K562 (cell line): ENCODE data around the gene KYAT1. TPM values are rescaled to one million over a fixed set of nuclear protein-coding genes. Genes with fewer than 3 reads are reported as not detected.

Experiments
- BHLHE40 ChIP-seq: IDR thresholded peaks from 2 replicates; pipeline ENCODE4 v1.6.1; 2011; ENCODE audit warnings: low read length, improper control_type of control experiment
- CBFA2T3 ChIP-seq: fragments of 450-650 bp; IDR thresholded peaks from 2 replicates; pipeline ENCODE4 v1.6.1; 2017
- DACH1 ChIP-seq: fragments of 450-650 bp; IDR thresholded peaks from 2 replicates; pipeline ENCODE4 v1.6.1; 2018; ENCODE audit not compliant: partially characterized antibody
- EGR1 ChIP-seq: fragments of 450-650 bp; conservative IDR thresholded peaks from 2 replicates; pipeline ENCODE4 v1.6.1; 2017; ENCODE audit warnings: mild to moderate bottlenecking
- FOSL1 ChIP-seq: fragments of 200-800 bp; sonication (Bioruptor generic); conservative IDR thresholded peaks from 2 replicates; pipeline ENCODE4 v1.6.1; 2016; ENCODE audit warnings: missing genetic modification characterization, missing compliant biosample characterization
- JUND ChIP-seq, 2 experiments: IDR thresholded peaks; 2 replicates in 1 of 2; 3 replicates in 1 of 2; pipeline ENCODE4 v1.6.1; 2011; ENCODE audit warnings: borderline replicate concordance in 2 of 2, low read depth in 2 of 2, low read length in 2 of 2, improper control_type of control experiment in 1 of 2, missing biosample characterization in 1 of 2, missing genetic modification characterization in 1 of 2, missing genetic modification reagents in 1 of 2
- TSC22D4 ChIP-seq: fragments of 450-650 bp; IDR thresholded peaks from 2 replicates; pipeline ENCODE4 v1.6.1; 2016; ENCODE audit warnings: missing genetic modification characterization, missing biosample characterization, control low read depth
- polyA plus RNA-seq, 8 experiments: library from polyadenylated mRNA; depleted of rRNA in 4 of 8; stranded (reverse) in 5 of 8; unstranded in 3 of 8; fragments of >200 nt; fragmentation: Nextera tagmentation in 2 of 8; fragmentation: Illumina TruSeq in 1 of 8; extraction: Ambion mirVana in 2 of 8; extraction: Trizol in 1 of 8; gene quantifications; 2 replicates each; pipeline versions ENCODE4 v1.2.1 to v1.2.3, GENCODE V29; 2011 to 2014; ENCODE audit warnings: inconsistent platforms in 1 of 8, missing spikeins in 1 of 8
- total RNA-seq, 7 experiments: library from RNA; depleted of rRNA in 6 of 7; stranded (reverse); fragments of >200 nt in 6 of 7; fragmentation: Illumina TruSeq in 2 of 7; extraction: Trizol in 2 of 7; gene quantifications; 2 replicates each; pipeline versions ENCODE4 v1.2.1 to v1.2.3, GENCODE V29; 2011 to 2021; ENCODE audit warnings: low replicate concordance in 1 of 7
- TF ChIP-seq, protein P1 (sequence below), 2 experiments: fragments of 450-650 bp; IDR thresholded peaks; 2 replicates each; pipeline ENCODE4 v1.6.1; 2016; ENCODE audit warnings: mild to moderate bottlenecking in 2 of 2, borderline replicate concordance in 1 of 2, low read depth in 1 of 2, moderate library complexity in 1 of 2
- TF ChIP-seq, protein P2 (sequence below): sonication (generic); formaldehyde crosslinking; IDR thresholded peaks from 2 replicates; pipeline ENCODE4 v1.8.0; 2022; ENCODE audit warnings: missing genetic modification reagents, mild to moderate bottlenecking, moderate library complexity, borderline replicate concordance
- TF ChIP-seq, protein P3 (sequence below), 2 experiments: fragments of 450-650 bp in 1 of 2; sonication (generic) in 1 of 2; formaldehyde crosslinking in 1 of 2; IDR thresholded peaks in 1 of 2; conservative IDR thresholded peaks in 1 of 2; 2 replicates each; pipeline versions ENCODE4 v1.6.1 to v1.8.1; 2016 to 2023; ENCODE audit warnings: mild to moderate bottlenecking in 2 of 2, moderate library complexity in 2 of 2, inconsistent platforms in 1 of 2, missing genetic modification reagents in 1 of 2

Gene KYAT1
- total and polyA plus RNA-seq, 9 of the 15 experiments (the other 6 are each of a cell fraction or from before 2014, with no cell fraction given) = 6.4 to 16.8 (median 11.1) TPM

GRCh38 chr9:128892221-128892921, 10.6 kb upstream of the KYAT1 start (continued):
- TF ChIP-seq, protein P1, sequence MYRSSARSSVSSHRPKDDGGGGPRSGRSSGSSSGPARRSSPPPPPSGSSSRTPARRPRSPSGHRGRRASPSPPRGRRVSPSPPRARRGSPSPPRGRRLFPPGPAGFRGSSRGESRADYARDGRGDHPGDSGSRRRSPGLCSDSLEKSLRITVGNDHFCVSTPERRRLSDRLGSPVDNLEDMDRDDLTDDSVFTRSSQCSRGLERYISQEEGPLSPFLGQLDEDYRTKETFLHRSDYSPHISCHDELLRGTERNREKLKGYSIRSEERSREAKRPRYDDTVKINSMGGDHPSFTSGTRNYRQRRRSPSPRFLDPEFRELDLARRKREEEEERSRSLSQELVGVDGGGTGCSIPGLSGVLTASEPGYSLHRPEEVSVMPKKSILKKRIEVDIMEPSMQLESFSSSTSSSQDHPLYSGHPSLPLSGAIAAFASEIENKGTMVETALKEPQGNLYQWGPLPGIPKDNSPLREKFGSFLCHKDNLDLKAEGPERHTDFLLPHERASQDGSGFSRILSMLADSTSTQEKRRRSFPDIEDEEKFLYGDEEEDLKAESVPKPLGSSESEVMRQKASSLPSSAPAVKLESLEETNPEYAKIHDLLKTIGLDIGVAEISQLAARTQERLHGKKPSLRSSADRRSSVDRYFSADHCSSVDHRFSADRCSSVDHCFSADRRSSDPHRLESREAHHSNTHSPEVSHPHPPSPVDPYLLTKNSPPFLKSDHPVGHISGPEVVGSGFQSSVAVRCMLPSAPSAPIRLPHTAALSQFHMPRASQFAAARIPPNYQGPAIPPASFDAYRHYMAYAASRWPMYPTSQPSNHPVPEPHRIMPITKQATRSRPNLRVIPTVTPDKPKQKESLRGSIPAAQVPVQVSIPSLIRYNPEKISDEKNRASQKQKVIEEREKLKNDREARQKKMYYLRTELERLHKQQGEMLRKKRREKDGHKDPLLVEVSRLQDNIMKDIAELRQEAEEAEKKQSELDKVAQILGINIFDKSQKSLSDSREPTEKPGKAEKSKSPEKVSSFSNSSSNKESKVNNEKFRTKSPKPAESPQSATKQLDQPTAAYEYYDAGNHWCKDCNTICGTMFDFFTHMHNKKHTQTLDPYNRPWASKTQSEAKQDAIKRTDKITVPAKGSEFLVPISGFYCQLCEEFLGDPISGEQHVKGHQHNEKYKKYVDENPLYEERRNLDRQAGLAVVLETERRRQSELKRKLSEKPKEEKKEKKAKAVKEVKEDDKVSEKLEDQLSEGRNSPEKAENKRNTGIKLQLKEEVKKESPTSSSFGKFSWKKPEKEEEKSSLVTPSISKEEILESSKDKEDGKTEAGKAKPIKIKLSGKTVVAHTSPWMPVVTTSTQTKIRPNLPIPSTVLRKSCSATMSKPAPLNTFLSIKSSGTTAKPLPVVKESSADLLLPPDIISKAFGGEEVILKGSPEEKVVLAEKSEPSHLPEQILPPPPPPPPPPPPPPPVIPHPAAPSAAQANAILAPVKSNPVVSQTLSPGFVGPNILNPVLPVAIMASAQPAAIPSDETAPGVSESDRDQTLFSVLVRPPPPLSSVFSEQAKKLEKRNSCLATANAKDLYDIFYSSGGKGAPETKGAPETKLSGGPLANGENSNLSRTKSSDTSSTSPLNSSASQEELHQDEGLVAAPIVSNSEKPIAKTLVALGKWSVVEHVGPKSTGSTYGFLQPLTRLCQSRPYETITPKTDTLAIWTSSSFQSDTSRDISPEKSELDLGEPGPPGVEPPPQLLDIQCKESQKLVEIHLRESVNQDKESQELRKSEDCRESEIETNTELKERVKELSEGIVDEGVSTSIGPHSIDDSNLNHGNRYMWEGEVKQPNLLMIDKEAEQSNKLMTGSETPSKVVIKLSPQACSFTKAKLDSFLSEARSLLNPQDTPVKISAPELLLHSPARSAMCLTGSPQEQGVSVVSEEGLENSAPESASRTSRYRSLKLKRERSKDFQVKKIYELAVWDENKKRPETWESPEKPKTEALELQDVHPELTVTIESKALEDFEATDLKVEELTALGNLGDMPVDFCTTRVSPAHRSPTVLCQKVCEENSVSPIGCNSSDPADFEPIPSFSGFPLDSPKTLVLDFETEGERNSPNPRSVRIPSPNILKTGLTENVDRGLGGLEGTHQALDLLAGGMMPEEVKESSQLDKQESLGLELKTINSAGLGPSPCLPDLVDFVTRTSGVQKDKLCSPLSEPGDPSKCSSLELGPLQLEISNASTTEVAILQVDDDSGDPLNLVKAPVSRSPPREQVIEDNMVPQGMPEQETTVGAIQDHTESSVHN (IDR thresholded peaks at IDR 0.05; ENCODE audit: borderline replicate concordance in 1 of 2, low read depth in 1 of 2) = no peak
- TF ChIP-seq BHLHE40 (peak; percentile 38; the same call in 1 of the 2 replicates), DACH1 (no peak), JUND (IDR thresholded peaks at IDR 0.05; ENCODE audit: borderline replicate concordance, low read depth, low read length) (peak; percentile 55; the same call in 1 of the 2 replicates), JUND (tag; IDR thresholded peaks at IDR 0.05; ENCODE audit: borderline replicate concordance, low read depth, low read length) (no peak), EGR1 (peak; percentile 63), TSC22D4 (tag) (no peak), CBFA2T3 (0 out of 2 replicates have a peak, but pooled peaks have one; percentile 3), FOSL1 (peak; percentile 50; the same call in 1 of the 2 replicates)
- TF ChIP-seq, protein P2, sequence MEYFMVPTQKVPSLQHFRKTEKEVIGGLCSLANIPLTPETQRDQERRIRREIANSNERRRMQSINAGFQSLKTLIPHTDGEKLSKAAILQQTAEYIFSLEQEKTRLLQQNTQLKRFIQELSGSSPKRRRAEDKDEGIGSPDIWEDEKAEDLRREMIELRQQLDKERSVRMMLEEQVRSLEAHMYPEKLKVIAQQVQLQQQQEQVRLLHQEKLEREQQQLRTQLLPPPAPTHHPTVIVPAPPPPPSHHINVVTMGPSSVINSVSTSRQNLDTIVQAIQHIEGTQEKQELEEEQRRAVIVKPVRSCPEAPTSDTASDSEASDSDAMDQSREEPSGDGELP = peak; percentile 90
- TF ChIP-seq, protein P3, sequence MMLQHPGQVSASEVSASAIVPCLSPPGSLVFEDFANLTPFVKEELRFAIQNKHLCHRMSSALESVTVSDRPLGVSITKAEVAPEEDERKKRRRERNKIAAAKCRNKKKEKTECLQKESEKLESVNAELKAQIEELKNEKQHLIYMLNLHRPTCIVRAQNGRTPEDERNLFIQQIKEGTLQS (IDR thresholded peaks at IDR 0.05) = peak; percentile 46
- TF ChIP-seq, protein P3 (CRISPR knock-in tag; conservative IDR thresholded peaks at IDR 0.05) = no peak
